ENCODE measurements around the gene JAM2. TPM values are rescaled to one million over a fixed set of nuclear protein-coding genes. Genes with fewer than 3 reads are reported as not detected.

Gene JAM2
- total RNA-seq, 1 donor from 2014 or later = 6.1 TPM

DNA sequence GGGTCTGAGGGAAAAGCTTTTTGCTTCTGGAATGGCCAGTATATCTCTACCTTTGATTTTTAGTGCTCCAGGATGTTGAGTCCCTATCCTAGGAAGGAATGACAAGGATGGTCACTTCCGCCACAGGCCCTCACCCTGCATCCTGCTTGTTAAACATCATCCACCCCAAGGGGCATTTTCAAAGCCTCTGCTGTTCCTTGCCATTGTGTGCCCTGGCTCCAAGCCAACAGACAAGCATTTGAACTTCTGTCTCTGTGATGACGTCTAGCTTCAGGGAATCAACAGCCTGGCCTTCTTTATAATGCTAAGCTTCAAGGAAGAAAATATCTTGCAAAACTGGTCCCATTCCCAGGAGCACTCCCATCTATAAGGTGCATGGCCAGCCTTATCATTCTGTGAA is 12.3 kb upstream of the JAM2 start:
- Mint-ChIP-seq H3K4me3 (ENCODE audit: unreplicated experiment) (no peak overlapping the region), H3K9me3 (ENCODE audit: unreplicated experiment) (no peaks in the 10 kb centered on the region), H3K27ac (ENCODE audit: unreplicated experiment) (no peak overlapping the region), H3K4me1 (ENCODE audit: unreplicated experiment) (no peaks in the 10 kb centered on the region), H3K27me3 (ENCODE audit: unreplicated experiment) (peaks cover 9% of the 10 kb centered on the region), H3K36me3 (ENCODE audit: unreplicated experiment) (no peaks in the 10 kb centered on the region)
- TF ChIP-seq, protein P1, sequence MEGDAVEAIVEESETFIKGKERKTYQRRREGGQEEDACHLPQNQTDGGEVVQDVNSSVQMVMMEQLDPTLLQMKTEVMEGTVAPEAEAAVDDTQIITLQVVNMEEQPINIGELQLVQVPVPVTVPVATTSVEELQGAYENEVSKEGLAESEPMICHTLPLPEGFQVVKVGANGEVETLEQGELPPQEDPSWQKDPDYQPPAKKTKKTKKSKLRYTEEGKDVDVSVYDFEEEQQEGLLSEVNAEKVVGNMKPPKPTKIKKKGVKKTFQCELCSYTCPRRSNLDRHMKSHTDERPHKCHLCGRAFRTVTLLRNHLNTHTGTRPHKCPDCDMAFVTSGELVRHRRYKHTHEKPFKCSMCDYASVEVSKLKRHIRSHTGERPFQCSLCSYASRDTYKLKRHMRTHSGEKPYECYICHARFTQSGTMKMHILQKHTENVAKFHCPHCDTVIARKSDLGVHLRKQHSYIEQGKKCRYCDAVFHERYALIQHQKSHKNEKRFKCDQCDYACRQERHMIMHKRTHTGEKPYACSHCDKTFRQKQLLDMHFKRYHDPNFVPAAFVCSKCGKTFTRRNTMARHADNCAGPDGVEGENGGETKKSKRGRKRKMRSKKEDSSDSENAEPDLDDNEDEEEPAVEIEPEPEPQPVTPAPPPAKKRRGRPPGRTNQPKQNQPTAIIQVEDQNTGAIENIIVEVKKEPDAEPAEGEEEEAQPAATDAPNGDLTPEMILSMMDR (IDR thresholded peaks at IDR 0.05) = no peak
- no peak for DNase-seq (ENCODE audit: extremely low spot score, unreplicated experiment)

DNA sequence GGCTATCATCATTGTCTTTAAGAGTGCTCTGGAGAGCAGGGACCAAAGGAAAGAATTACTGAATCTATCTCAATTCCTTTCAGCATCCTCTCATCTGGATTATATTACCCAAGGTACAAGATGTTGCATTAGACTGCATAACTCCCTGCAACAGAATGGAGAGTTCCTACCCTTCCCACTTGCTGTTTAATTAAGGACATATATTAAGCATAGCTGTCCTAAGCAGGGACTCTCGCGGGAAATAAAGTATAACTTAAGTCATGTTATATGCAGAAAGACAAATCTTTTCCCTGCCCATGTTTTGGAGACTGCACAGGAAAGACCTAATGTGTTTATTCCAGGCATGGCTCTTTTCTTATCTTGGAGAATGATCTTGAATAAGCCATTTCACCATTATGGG is 6.8 kb upstream of the JAM2 start:
- peaks cover 20% of the 10 kb centered on the region for H3K27me3 Mint-ChIP-seq (ENCODE audit: unreplicated experiment)
- no peak for DNase-seq (ENCODE audit: extremely low spot score, unreplicated experiment)
- TF ChIP-seq, protein P1 (IDR thresholded peaks at IDR 0.05) = no peak
- no peaks in the 10 kb centered on the region for H3K9me3 Mint-ChIP-seq (ENCODE audit: unreplicated experiment)
- H3K4me1 Mint-ChIP-seq (ENCODE audit: unreplicated experiment) = no peaks in the 10 kb centered on the region
- H3K4me3 Mint-ChIP-seq (ENCODE audit: unreplicated experiment) = no peak overlapping the region
- no peaks in the 10 kb centered on the region for H3K36me3 Mint-ChIP-seq (ENCODE audit: unreplicated experiment)
- H3K27ac Mint-ChIP-seq (ENCODE audit: unreplicated experiment) = no peak overlapping the region

DNA sequence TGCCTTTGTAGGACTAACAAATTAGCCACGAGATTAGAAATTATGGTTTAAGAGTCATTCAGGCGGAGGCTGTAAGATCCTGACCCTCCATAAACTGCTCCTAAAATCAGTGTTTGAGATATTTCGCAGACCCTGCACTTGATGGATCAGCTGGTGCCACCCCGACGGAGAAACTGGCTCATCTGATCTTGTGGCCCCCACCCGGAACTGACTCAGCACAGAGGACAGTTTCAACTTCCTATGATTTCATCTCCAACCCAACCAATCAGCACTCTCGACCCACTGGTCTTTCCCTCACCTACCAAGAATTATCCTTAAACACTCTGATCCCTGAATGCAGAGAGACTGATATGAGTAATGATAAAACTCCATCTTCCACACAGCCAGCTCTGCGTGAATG is 3.7 kb upstream of the JAM2 start:
- peaks cover 36% of the 10 kb centered on the region for H3K27me3 Mint-ChIP-seq (ENCODE audit: unreplicated experiment)
- H3K4me3 Mint-ChIP-seq (ENCODE audit: unreplicated experiment) = no peak overlapping the region
- no peaks in the 10 kb centered on the region for H3K36me3 Mint-ChIP-seq (ENCODE audit: unreplicated experiment)
- H3K9me3 Mint-ChIP-seq (ENCODE audit: unreplicated experiment) = no peaks in the 10 kb centered on the region
- no peak for DNase-seq (ENCODE audit: extremely low spot score, unreplicated experiment)
- H3K4me1 Mint-ChIP-seq (ENCODE audit: unreplicated experiment) = peaks cover 13% of the 10 kb centered on the region
- TF ChIP-seq, protein P1 (IDR thresholded peaks at IDR 0.05) = no peak
- H3K27ac Mint-ChIP-seq (ENCODE audit: unreplicated experiment) = no peak overlapping the region

DNA sequence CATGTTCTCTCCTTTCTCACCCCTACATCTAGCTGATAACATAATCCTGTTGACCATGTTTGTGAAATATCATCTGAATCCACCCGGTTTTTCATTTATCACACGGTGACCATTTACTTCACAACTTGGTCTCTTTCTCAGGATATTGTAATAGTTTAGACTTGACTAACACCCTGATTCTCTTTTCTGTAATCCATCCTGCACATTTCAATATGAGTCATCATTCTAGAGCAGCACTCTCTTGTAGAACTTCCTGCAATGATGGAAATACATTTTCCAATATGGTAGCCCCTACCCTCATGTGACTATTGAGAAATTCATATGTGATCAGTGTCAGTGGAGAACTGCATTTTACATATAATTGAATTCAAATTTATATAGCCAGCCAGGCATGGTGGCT is 2.3 kb upstream of the JAM2 start:
- H3K4me1 Mint-ChIP-seq (ENCODE audit: unreplicated experiment) = peaks cover 20% of the 10 kb centered on the region
- peaks cover 44% of the 10 kb centered on the region for H3K27me3 Mint-ChIP-seq (ENCODE audit: unreplicated experiment)
- no peaks in the 10 kb centered on the region for H3K36me3 Mint-ChIP-seq (ENCODE audit: unreplicated experiment)
- TF ChIP-seq, protein P1 (IDR thresholded peaks at IDR 0.05) = no peak
- H3K9me3 Mint-ChIP-seq (ENCODE audit: unreplicated experiment) = no peaks in the 10 kb centered on the region
- H3K27ac Mint-ChIP-seq (ENCODE audit: unreplicated experiment) = no peak overlapping the region
- no peak for DNase-seq (ENCODE audit: extremely low spot score, unreplicated experiment)
- no peak overlapping the region for H3K4me3 Mint-ChIP-seq (ENCODE audit: unreplicated experiment)

DNA sequence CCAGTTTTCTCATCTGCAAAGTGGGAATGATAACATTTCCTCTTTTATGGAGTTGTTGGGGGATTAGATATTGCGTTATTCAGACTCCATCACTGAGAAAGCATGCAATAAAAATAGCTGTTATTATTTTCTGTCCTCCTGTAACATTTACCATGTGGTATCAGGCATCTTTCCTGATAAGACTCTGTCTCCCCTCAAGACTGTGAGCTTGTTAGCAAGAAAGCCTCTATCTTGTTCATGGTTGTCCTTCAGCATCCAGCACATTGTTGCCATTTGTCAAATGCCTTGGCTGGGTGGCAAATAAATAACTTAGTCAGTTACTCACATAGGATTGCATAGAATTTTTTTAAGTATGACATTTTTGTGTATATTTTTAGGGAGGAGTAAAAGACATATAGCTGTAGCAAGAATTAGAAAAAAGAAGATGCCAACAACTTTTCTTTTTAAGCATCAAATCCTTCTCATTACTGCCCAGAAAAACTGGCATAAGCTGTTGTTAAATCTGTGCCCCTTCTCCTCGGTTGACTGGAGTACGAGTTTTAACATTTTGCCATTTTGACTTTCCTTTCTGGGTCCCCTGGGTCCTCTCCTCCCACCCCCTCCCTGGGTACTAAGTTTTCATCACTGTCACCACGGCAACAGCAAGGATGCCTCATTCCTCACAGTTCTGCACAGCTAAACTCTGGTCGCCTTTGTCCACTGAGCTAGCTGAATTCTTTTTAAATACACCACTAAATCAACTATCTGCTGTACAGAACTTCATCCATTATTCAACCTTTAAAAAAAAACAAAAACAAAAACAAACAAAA is 1.0 kb upstream of the JAM2 start:
- Mint-ChIP-seq H3K4me1 (ENCODE audit: unreplicated experiment) (peaks cover 20% of the 10 kb centered on the region), H3K27ac (ENCODE audit: unreplicated experiment) (no peak overlapping the region), H3K9me3 (ENCODE audit: unreplicated experiment) (no peaks in the 10 kb centered on the region), H3K27me3 (ENCODE audit: unreplicated experiment) (peaks cover 48% of the 10 kb centered on the region), H3K4me3 (ENCODE audit: unreplicated experiment) (peak overlapping the region; percentile 76), H3K36me3 (ENCODE audit: unreplicated experiment) (no peaks in the 10 kb centered on the region)
- TF ChIP-seq, protein P1 (IDR thresholded peaks at IDR 0.05) = no peak
- DNase-seq (ENCODE audit: extremely low spot score, unreplicated experiment) = no peak
